HFF-Myc (cell line): ENCODE results near the gene CCNI.

Experiments
- DNase-seq: peaks from one replicate; pipeline ENCODE4 v3.0.0-alpha.2; 2011; ENCODE audit warnings: low read depth; ENCODE audit errors: extremely low read depth
- H3K4me3 ChIP-seq: replicated peaks from 2 replicates; pipeline ENCODE4 v1.5.1; 2011; ENCODE audit warnings: low read depth, mild to moderate bottlenecking, control low read depth, low read length
- CTCF ChIP-seq: IDR thresholded peaks from 2 replicates; pipeline ENCODE4 v1.5.1; 2012; ENCODE audit warnings: mild to moderate bottlenecking, low read depth, low read length, control low read depth; ENCODE audit errors: missing control alignments

CCNI gene

GRCh38 chr4:77075869-77076799 is at the start of gene CCNI:
TSS of gene CCNI (minus strand) at chr4:77075989. CDS start at chr4:77066362, 9,627 bp downstream.
- peak; percentile 84 for DNase-seq
- H3K4me3 ChIP-seq, result peak within 1 kb of the TSS; percentile 57
- TF ChIP-seq CTCF, result no peak

- no peak for TF ChIP-seq CTCF
- no peak for DNase-seq
- no peak overlapping the region for H3K4me3 ChIP-seq
Observed at GRCh38 chr4:77124576-77124975, 48.8 kb upstream of the CCNI start.

- DNase-seq, result no peak
- no peak for TF ChIP-seq CTCF
- no peak overlapping the region for H3K4me3 ChIP-seq
Observed at GRCh38 chr4:77123411-77123810, 47.6 kb upstream of the CCNI start.

- no peak for DNase-seq
- no peak overlapping the region for H3K4me3 ChIP-seq
- no peak for TF ChIP-seq CTCF
Observed at GRCh38 chr4:77122656-77123055, 46.9 kb upstream of the CCNI start.

- no peak for DNase-seq
- TF ChIP-seq CTCF, result no peak
- no peak overlapping the region for H3K4me3 ChIP-seq
Observed at GRCh38 chr4:77121736-77122240, 46.0 kb upstream of the CCNI start.

- no peak for DNase-seq
- TF ChIP-seq CTCF, result no peak
- H3K4me3 ChIP-seq, result no peak overlapping the region
Observed at GRCh38 chr4:77120886-77121508, 45.2 kb upstream of the CCNI start.
